ENCODE data around the gene FHDC1.

- TF ChIP-seq CTCF (IDR thresholded peaks at IDR 0.05) (no peak), JUN (IDR thresholded peaks at IDR 0.05) (no peak), RAD21 (conservative IDR thresholded peaks at IDR 0.05 in 1 of 2, IDR thresholded peaks at IDR 0.05 in 1 of 2) (no peak), CHD2 (IDR thresholded peaks at IDR 0.05; ENCODE audit: low read length, partially characterized antibody) (no peak), POLR2A (IDR thresholded peaks at IDR 0.05; ENCODE audit: low read length) (no peak), JUNB (IDR thresholded peaks at IDR 0.05) (no peak), SREBF2 (IDR thresholded peaks at IDR 0.05) (no peak), CHD4 (IDR thresholded peaks at IDR 0.05; ENCODE audit: borderline replicate concordance) (no peak), CEBPB (IDR thresholded peaks at IDR 0.05) (no peak)
- TF ChIP-seq, protein P1, sequence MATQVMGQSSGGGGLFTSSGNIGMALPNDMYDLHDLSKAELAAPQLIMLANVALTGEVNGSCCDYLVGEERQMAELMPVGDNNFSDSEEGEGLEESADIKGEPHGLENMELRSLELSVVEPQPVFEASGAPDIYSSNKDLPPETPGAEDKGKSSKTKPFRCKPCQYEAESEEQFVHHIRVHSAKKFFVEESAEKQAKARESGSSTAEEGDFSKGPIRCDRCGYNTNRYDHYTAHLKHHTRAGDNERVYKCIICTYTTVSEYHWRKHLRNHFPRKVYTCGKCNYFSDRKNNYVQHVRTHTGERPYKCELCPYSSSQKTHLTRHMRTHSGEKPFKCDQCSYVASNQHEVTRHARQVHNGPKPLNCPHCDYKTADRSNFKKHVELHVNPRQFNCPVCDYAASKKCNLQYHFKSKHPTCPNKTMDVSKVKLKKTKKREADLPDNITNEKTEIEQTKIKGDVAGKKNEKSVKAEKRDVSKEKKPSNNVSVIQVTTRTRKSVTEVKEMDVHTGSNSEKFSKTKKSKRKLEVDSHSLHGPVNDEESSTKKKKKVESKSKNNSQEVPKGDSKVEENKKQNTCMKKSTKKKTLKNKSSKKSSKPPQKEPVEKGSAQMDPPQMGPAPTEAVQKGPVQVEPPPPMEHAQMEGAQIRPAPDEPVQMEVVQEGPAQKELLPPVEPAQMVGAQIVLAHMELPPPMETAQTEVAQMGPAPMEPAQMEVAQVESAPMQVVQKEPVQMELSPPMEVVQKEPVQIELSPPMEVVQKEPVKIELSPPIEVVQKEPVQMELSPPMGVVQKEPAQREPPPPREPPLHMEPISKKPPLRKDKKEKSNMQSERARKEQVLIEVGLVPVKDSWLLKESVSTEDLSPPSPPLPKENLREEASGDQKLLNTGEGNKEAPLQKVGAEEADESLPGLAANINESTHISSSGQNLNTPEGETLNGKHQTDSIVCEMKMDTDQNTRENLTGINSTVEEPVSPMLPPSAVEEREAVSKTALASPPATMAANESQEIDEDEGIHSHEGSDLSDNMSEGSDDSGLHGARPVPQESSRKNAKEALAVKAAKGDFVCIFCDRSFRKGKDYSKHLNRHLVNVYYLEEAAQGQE (IDR thresholded peaks at IDR 0.05): no peak
- TF ChIP-seq, protein P2, sequence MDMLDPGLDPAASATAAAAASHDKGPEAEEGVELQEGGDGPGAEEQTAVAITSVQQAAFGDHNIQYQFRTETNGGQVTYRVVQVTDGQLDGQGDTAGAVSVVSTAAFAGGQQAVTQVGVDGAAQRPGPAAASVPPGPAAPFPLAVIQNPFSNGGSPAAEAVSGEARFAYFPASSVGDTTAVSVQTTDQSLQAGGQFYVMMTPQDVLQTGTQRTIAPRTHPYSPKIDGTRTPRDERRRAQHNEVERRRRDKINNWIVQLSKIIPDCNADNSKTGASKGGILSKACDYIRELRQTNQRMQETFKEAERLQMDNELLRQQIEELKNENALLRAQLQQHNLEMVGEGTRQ (IDR thresholded peaks at IDR 0.05): no peak
Observed at GRCh38 chr4:152983774-152984411, 47.8 kb downstream of the FHDC1 start.

Data from A549 (cell line).